Subcutaneous preadipocyte (primary cell): ENCODE measurements around the gene IL23A. TPM values are rescaled to one million over a fixed set of nuclear protein-coding genes. Genes with fewer than 3 reads are reported as not detected.

Experiments
- small RNA-seq: library from RNA; depleted of rRNA; stranded (forward); fragments of <200 nt; gene quantifications from one replicate; pipeline ENCODE3, GENCODE V24; 2012
- total RNA-seq: library from RNA; depleted of rRNA; stranded (reverse); fragments of >200 nt; gene quantifications from 2 replicates; pipeline ENCODE4 v1.2.3, GENCODE V29; 2012

Gene IL23A
- total RNA-seq, result 0.20 TPM in 1 of 2 replicates, not detected in the other

GRCh38 chr12:56338308-56339157 is at the start of gene IL23A:
Gene IL23A (plus strand): TSS chr12:56338884. CDS start chr12:56339045, 161 bp downstream.

GRCh38 chr12:56299853-56300643 is 38.6 kb upstream of the IL23A start, which contains the start of gene CS:
Gene CS (minus strand): TSS chr12:56300330. CDS start chr12:56300201, 129 bp downstream.

GRCh38 chr12:56315622-56316473 is 22.8 kb upstream of the IL23A start, which contains the start of gene CNPY2:
Gene CNPY2 (minus strand): TSS chr12:56315988. CDS start chr12:56315217, 771 bp downstream.

GRCh38 chr12:56333679-56334489 is 4.8 kb upstream of the IL23A start, which contains the start of gene PAN2:
Gene PAN2 (minus strand): TSS chr12:56334000. CDS start chr12:56333094, 906 bp downstream.

GRCh38 chr12:56359851-56360767 is 21.4 kb downstream of the IL23A start, which contains the start of gene STAT2:
Gene STAT2 (minus strand): TSS chr12:56360107. CDS start chr12:56356571, 3,536 bp downstream.

GRCh38 chr12:56362130-56363059 is 23.7 kb downstream of the IL23A start, which contains the start of gene APOF:
Gene APOF (minus strand): TSS chr12:56362857. CDS start chr12:56362745, 112 bp downstream.

Small RNA genes within 50 kb of the gene (small RNA-seq; reads per million reads assigned to genes)
- gene RNU7-40P, result not detected

Other genes starting within 250 kb of the IL23A start
- 213 and 255 TPM in 2 replicates for gene PA2G4, start 234.3 kb upstream of the IL23A start, total RNA-seq
- gene RPL41, start 222.3 kb upstream of the IL23A start, total RNA-seq, result 1,499 and 3,572 TPM in 2 replicates
- 6.6 and 8.2 TPM in 2 replicates for gene ZC3H10, start 220.6 kb upstream of the IL23A start, total RNA-seq
- 159 and 170 TPM in 2 replicates for gene ESYT1, start 210.6 kb upstream of the IL23A start, total RNA-seq
- gene MYL6B, start 186.3 kb upstream of the IL23A start, total RNA-seq, result 38.5 and 41.5 TPM in 2 replicates
- 682 and 1,116 TPM in 2 replicates for gene MYL6, start 180.5 kb upstream of the IL23A start, total RNA-seq
- 44.1 and 53.2 TPM in 2 replicates for gene SMARCC2, start 149.4 kb upstream of the IL23A start, total RNA-seq
- 66.3 and 93.3 TPM in 2 replicates for gene RNF41, start 117.0 kb upstream of the IL23A start, total RNA-seq
- 25.0 and 31.3 TPM in 2 replicates for gene NABP2, start 114.5 kb upstream of the IL23A start, total RNA-seq
- gene SLC39A5, start 108.8 kb upstream of the IL23A start, total RNA-seq, result 0.20 TPM in 1 of 2 replicates, not detected in the other
- gene ANKRD52, start 80.5 kb upstream of the IL23A start, total RNA-seq, result 12.9 and 15.1 TPM in 2 replicates
- 4.9 and 5.9 TPM in 2 replicates for gene COQ10A, start 71.9 kb upstream of the IL23A start, total RNA-seq
- 184 and 217 TPM in 2 replicates for gene CS, start 38.6 kb upstream of the IL23A start, total RNA-seq
- 58.8 and 92.6 TPM in 2 replicates for gene CNPY2, start 22.9 kb upstream of the IL23A start, total RNA-seq
- 25.0 and 27.8 TPM in 2 replicates for gene PAN2, start 4.9 kb upstream of the IL23A start, total RNA-seq
- gene STAT2, start 21.2 kb downstream of the IL23A start, total RNA-seq, result 139 and 173 TPM in 2 replicates
- not detected in 2 replicates for gene APOF, start 24.0 kb downstream of the IL23A start, total RNA-seq
- gene TIMELESS, start 110.5 kb downstream of the IL23A start, total RNA-seq, result 7.3 and 10.4 TPM in 2 replicates
- gene MIP, start 115.8 kb downstream of the IL23A start, total RNA-seq, result not detected in 2 replicates
- gene SPRYD4, start 129.7 kb downstream of the IL23A start, total RNA-seq, result 2.2 and 3.1 TPM in 2 replicates
- under 0.01 TPM in 1 of 2 replicates, not detected in the other for gene GLS2, start 149.3 kb downstream of the IL23A start, total RNA-seq
- 8.5 and 12.9 TPM in 2 replicates for gene RBMS2, start 182.9 kb downstream of the IL23A start, total RNA-seq